ENCODE results near the gene PNPLA8.
A peak's percentile ranks its signal among the peaks of the same experiment; 100 is the strongest.

PNPLA8 gene

DNA sequence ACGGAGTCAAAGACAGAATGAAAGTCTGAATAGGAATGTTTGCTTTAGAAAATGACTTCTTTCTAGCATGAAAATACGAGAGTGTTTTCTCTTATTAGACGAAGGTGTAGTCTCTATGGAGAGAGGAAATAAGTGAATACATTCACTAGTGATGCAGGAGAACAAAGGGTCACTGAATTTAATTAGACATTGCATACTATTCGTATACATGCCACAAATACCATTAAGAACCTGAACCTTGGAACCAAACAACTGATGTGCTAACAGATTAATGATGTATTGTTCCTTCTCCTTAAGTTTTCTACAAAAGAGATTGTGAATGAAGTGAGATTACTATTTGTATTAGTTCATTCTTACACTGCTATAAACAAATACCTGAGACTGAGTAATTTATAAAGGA is 33.3 kb upstream of the PNPLA8 start:
- Histone ChIP-seq H3K4me1 (ENCODE audit: control insufficient read depth, insufficient read depth, low read length) (no peaks in the 10 kb centered on the region), H3K27ac (ENCODE audit: extremely low read depth, low read depth, low read length) (no peak overlapping the region), H3K9me3 (ENCODE audit: control insufficient read depth, insufficient read depth, low read depth, low read length) (no peaks in the 10 kb centered on the region), H3K4me3 (ENCODE audit: low read depth, low read length) (no peak overlapping the region), H3K36me3 (ENCODE audit: control insufficient read depth in 2 of 2, insufficient read depth in 1 of 2, low read length in 2 of 2) (peaks cover 0 to 2% of the 10 kb centered on the region in 2 experiments; a peak in 1 of 3 replicates)
- ChIA-PET POLR2A (interaction anchor here (1.7 kb wide), 1 partner anchor 10 kb away, joined by 7 read pairs; the partner anchor contains the start of genes DNAJB9 and THAP5), CTCF (interaction anchor here (0.6 to 1.3 kb wide), 2 partner anchors 16 to 62 kb away, joined by 3 read pairs; no protein-coding TSS in a partner anchor)
- no peak for TF ChIP-seq SP3 (tag by site-specific recombination; IDR thresholded peaks at IDR 0.05)
- TF ChIP-seq ZNF558 (tag by site-specific recombination; IDR thresholded peaks at IDR 0.05): no peak
- TF ChIP-seq ZNF121 (tag by site-specific recombination; IDR thresholded peaks at IDR 0.05): no peak
- no peak for TF ChIP-seq ZNF785 (tag by site-specific recombination; IDR thresholded peaks at IDR 0.05)
- TF ChIP-seq MYNN (tag by site-specific recombination; IDR thresholded peaks at IDR 0.05; ENCODE audit: borderline replicate concordance): no peak
- TF ChIP-seq ZNF585B (tag by site-specific recombination; IDR thresholded peaks at IDR 0.05): no peak
- TF ChIP-seq TCF7L2 (IDR thresholded peaks at IDR 0.05; ENCODE audit: borderline replicate concordance, low read depth, low read length): no peak
- TF ChIP-seq ZNF510 (tag by site-specific recombination; IDR thresholded peaks at IDR 0.05; ENCODE audit: insufficient replicate concordance): no peak
- TF ChIP-seq ZXDB (tag by site-specific recombination; IDR thresholded peaks at IDR 0.05): no peak
- TF ChIP-seq ZNF174 (tag by site-specific recombination; IDR thresholded peaks at IDR 0.05): no peak
- TF ChIP-seq ZNF155 (tag by site-specific recombination; IDR thresholded peaks at IDR 0.05): no peak
- TF ChIP-seq ZNF561 (tag by site-specific recombination; IDR thresholded peaks at IDR 0.05; ENCODE audit: borderline replicate concordance): no peak
- TF ChIP-seq ZNF202 (tag by site-specific recombination; IDR thresholded peaks at IDR 0.05; ENCODE audit: borderline replicate concordance): no peak
- TF ChIP-seq ZNF362 (tag by site-specific recombination; IDR thresholded peaks at IDR 0.05): no peak
- no peak for TF ChIP-seq ZNF768 (tag by site-specific recombination; IDR thresholded peaks at IDR 0.05)
- no peak for TF ChIP-seq ZNF692 (tag by site-specific recombination; IDR thresholded peaks at IDR 0.05)
- no peak for TF ChIP-seq ZNF184 (tag by site-specific recombination; IDR thresholded peaks at IDR 0.05)
- no peak for TF ChIP-seq ZBTB20 (tag by site-specific recombination; IDR thresholded peaks at IDR 0.05)

DNA sequence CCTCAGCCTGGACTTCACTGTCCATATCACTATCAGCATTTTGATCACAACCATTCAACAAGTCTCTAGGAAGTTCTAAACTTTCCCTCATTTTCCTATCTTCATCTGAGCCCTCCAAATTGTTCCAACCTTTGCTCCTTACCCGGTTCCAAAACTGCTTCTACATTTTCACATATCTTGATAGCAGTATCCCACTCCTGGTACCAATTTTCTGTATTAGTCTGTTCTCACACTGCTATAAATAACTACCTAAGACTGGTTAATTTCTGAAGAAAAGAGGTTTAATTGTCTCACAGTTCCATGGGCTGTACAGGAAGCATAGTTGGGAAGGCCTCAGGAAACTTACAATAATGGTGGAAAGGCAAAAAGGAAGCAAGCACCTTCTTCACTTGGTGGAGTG is 31.7 kb upstream of the PNPLA8 start:
- Histone ChIP-seq H3K27ac (ENCODE audit: extremely low read depth, low read depth, low read length) (no peak overlapping the region), H3K4me3 (ENCODE audit: low read depth, low read length) (no peak overlapping the region), H3K9me3 (ENCODE audit: control insufficient read depth, insufficient read depth, low read depth, low read length) (no peaks in the 10 kb centered on the region), H3K36me3 (ENCODE audit: control insufficient read depth in 2 of 2, insufficient read depth in 1 of 2, low read length in 2 of 2) (no peaks in the 10 kb centered on the region), H3K4me1 (ENCODE audit: control insufficient read depth, insufficient read depth, low read length) (no peaks in the 10 kb centered on the region)
- ChIA-PET CTCF (no interaction called here), POLR2A (no interaction called here)
- TF ChIP-seq ZNF707 (tag by site-specific recombination; IDR thresholded peaks at IDR 0.05) (peak; percentile 78), ZBTB8A (tag by site-specific recombination; IDR thresholded peaks at IDR 0.05) (no peak), REPIN1 (tag by site-specific recombination; IDR thresholded peaks at IDR 0.05; ENCODE audit: low read depth) (no peak)

DNA sequence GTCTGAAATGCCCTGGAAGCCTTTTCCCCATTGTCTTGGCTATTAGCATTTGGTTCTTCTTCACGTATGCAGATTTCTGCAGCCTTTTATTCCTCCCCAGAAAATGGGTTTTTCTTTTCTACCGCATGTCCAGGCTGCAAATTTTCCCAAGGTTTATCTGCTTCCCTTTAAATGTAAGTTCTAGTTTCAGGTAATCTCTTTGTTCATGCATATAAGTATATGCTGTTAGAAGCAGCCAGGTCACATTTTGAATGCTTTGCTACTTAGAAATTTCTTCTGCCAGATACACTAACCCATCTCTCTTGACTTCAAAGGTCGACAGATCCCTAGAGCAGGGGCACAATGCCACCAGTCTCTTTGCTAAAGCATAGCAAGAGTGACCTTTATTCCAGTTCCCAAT is 31.3 kb upstream of the PNPLA8 start:
- Histone ChIP-seq H3K9me3 (ENCODE audit: control insufficient read depth, insufficient read depth, low read depth, low read length) (no peaks in the 10 kb centered on the region), H3K4me3 (ENCODE audit: low read depth, low read length) (no peak overlapping the region), H3K27ac (ENCODE audit: extremely low read depth, low read depth, low read length) (no peak overlapping the region), H3K36me3 (ENCODE audit: control insufficient read depth in 2 of 2, insufficient read depth in 1 of 2, low read length in 2 of 2) (no peaks in the 10 kb centered on the region), H3K4me1 (ENCODE audit: control insufficient read depth, insufficient read depth, low read length) (no peaks in the 10 kb centered on the region)
- CTCF ChIA-PET: no interaction called here
- POLR2A ChIA-PET: no interaction called here
- TF ChIP-seq, protein P1, sequence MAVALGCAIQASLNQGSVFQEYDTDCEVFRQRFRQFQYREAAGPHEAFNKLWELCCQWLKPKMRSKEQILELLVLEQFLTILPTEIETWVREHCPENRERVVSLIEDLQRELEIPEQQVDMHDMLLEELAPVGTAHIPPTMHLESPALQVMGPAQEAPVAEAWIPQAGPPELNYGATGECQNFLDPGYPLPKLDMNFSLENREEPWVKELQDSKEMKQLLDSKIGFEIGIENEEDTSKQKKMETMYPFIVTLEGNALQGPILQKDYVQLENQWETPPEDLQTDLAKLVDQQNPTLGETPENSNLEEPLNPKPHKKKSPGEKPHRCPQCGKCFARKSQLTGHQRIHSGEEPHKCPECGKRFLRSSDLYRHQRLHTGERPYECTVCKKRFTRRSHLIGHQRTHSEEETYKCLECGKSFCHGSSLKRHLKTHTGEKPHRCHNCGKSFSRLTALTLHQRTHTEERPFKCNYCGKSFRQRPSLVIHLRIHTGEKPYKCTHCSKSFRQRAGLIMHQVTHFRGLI (tag by site-specific recombination; IDR thresholded peaks at IDR 0.05): no peak
- TF ChIP-seq, protein P2, sequence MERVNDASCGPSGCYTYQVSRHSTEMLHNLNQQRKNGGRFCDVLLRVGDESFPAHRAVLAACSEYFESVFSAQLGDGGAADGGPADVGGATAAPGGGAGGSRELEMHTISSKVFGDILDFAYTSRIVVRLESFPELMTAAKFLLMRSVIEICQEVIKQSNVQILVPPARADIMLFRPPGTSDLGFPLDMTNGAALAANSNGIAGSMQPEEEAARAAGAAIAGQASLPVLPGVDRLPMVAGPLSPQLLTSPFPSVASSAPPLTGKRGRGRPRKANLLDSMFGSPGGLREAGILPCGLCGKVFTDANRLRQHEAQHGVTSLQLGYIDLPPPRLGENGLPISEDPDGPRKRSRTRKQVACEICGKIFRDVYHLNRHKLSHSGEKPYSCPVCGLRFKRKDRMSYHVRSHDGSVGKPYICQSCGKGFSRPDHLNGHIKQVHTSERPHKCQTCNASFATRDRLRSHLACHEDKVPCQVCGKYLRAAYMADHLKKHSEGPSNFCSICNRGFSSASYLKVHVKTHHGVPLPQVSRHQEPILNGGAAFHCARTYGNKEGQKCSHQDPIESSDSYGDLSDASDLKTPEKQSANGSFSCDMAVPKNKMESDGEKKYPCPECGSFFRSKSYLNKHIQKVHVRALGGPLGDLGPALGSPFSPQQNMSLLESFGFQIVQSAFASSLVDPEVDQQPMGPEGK (tag by site-specific recombination; IDR thresholded peaks at IDR 0.05): no peak
- peak; percentile 52 for TF ChIP-seq SETDB1 (IDR thresholded peaks at IDR 0.05; ENCODE audit: insufficient read length, low read length)
- no peak for TF ChIP-seq ZNF670 (tag by site-specific recombination; IDR thresholded peaks at IDR 0.05; ENCODE audit: low read depth)

Data from HEK293 (cell line).